Heart left ventricle (tissue), 13 donors: Measurements from ENCODE around the gene PRPSAP1.

Source experiments
- POLR2A ChIP-seq, 2 donors: fragments of 450-650 bp; IDR thresholded peaks; one replicate each; pipeline ENCODE4 v1.6.1; 2017; ENCODE audit warnings: antibody characterized with exemption in 2 of 2, mild to moderate bottlenecking in 2 of 2, moderate library complexity in 2 of 2
- TF ChIP-seq, protein P1 (sequence below), 12 donors: fragments of 200-600 bp; sonication (generic) in 4 of 12; IDR thresholded peaks; one replicate each; pipeline versions ENCODE4 v1.5.0 to v1.8.0; 2018 to 2022; ENCODE audit warnings: antibody characterized with exemption in 12 of 12, mild to moderate bottlenecking in 5 of 12
- donor health status: ischemic (EF 13 %, LVEDD 7.1; RV severe dilation, severe dysfunction).
- donor health status: DM: no; HTN: yes; CAD: no.
- donor health status: DM: no; HTN: no; CAD: no.
- donor health status: ischemic (EF 25% LVEDD 6.9; RV normal size, moderate dysfunction).
- donor health status: ischemic (EF 25% LVEDD 5.7; RV mildly dilated, moderate dysfunction).
- donor health status: ischemic (EF 35%, LVEDD 5.7; RV mildly dilated, moderate dysfunction).
- donor health status: nonischemic (EF 11% LVEDD 7.7; RV severe dilation, severe dysfunction).
- donor health status: DM: yes; HTN: yes; CAD: no.
- donor health status: PGD.
- donor health status: ischemic (EF 29% LVEDD 5.4; RV normal size, mild dysfunction).
- donor health status: nonischemic (EF 23%, LVEDD 6.1; RV moderate dilation, normal function).

DNA sequence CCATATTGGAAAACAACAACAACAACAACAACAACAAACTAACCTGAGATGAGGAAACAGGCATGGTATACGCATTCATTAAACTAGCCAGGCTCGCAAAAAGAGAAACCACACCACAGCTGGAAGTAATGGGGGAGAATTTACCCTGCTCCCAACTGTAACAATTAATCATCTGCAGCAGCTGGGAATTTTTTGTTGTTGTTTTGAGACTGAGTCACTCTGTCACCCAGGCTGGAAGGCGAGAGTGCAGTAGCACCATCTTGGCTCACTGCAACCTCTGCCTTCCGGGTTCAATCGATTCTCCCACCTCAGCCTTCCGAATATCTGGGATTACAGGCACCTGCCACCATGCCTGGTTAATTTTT, 16.3 kb downstream of the PRPSAP1 start:
- TF ChIP-seq, protein P1, sequence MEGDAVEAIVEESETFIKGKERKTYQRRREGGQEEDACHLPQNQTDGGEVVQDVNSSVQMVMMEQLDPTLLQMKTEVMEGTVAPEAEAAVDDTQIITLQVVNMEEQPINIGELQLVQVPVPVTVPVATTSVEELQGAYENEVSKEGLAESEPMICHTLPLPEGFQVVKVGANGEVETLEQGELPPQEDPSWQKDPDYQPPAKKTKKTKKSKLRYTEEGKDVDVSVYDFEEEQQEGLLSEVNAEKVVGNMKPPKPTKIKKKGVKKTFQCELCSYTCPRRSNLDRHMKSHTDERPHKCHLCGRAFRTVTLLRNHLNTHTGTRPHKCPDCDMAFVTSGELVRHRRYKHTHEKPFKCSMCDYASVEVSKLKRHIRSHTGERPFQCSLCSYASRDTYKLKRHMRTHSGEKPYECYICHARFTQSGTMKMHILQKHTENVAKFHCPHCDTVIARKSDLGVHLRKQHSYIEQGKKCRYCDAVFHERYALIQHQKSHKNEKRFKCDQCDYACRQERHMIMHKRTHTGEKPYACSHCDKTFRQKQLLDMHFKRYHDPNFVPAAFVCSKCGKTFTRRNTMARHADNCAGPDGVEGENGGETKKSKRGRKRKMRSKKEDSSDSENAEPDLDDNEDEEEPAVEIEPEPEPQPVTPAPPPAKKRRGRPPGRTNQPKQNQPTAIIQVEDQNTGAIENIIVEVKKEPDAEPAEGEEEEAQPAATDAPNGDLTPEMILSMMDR (IDR thresholded peaks at IDR 0.05) = no peak
- TF ChIP-seq POLR2A (IDR thresholded peaks at IDR 0.05) = no peak
